ENCODE results near the gene COL13A1. TPM values are rescaled to one million over a fixed set of nuclear protein-coding genes. Genes with fewer than 3 reads are reported as not detected.

COL13A1 gene
- total and polyA plus RNA-seq, 4 donors: 0.17 to 0.47 (median 0.18) TPM

DNA sequence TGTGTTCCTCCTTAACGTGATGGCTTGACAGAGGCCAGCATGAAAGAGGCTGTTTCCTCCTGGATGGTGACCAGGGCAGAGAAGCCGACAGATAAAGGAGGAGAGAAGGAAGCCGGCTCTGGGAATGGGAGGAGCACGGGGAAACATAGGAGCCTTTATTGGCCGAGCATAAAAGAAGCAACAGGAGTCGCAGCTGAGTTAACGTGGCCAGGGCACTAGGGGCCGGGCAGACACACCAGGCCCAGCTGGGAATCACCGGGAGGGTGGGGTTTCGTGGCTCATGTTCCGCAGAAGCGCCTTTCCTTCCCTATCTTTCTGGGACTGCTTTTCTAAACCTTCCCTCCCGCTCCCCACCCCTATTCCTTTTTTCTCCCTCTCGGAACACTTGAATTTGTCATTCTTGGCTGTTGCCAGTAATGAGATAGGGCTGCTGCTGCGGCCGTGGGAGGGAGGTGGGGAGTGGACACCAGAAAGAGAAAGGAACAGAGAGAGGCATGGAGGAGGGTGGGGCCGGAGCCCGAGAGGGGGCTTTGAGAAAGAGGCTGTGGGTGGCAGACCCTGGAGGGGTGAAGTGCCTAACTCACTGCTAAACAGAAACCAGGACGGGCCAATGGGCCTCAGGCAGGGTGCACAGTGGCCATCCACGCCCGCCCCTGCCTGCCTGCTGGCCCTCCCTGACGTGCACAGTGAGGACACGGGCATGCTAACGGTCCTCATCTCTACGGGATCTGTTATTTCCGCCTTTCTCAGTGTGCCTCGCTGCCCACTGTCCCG is 65.2 kb downstream of the COL13A1 start:
- Histone ChIP-seq H3K9me3 (ENCODE audit: control insufficient read depth in 4 of 4, low read length in 3 of 4) (no peaks in the 10 kb centered on the region), H3K9ac (ENCODE audit: low read depth in 1 of 2, low read length in 2 of 2) (no peak overlapping the region), H3K4me3 (ENCODE audit: low read depth in 1 of 3, low read length in 3 of 3) (no peak overlapping the region), H3K27ac (ENCODE audit: low read depth in 1 of 2, low read length in 2 of 2) (peak overlapping the region in 1 of 2 donors; percentile 12), H3K4me1 (ENCODE audit: control insufficient read depth in 4 of 4, insufficient read depth in 4 of 4, low read length in 3 of 4) (peaks cover 0 to 2% (median 0%) of the 10 kb centered on the region in 4 donors), H3K36me3 (ENCODE audit: control insufficient read depth in 4 of 4, insufficient read depth in 3 of 4, low read depth in 1 of 4, low read length in 3 of 4) (no peaks in the 10 kb centered on the region), H3K27me3 (ENCODE audit: control insufficient read depth in 4 of 4, insufficient read depth in 4 of 4, low read length in 3 of 4) (no peaks in the 10 kb centered on the region)
- no peak for DNase-seq (ENCODE audit: low spot score)
- 71% methylated on average over 28 of the region's 28 CpGs for WGBS
- TF ChIP-seq, protein P1, sequence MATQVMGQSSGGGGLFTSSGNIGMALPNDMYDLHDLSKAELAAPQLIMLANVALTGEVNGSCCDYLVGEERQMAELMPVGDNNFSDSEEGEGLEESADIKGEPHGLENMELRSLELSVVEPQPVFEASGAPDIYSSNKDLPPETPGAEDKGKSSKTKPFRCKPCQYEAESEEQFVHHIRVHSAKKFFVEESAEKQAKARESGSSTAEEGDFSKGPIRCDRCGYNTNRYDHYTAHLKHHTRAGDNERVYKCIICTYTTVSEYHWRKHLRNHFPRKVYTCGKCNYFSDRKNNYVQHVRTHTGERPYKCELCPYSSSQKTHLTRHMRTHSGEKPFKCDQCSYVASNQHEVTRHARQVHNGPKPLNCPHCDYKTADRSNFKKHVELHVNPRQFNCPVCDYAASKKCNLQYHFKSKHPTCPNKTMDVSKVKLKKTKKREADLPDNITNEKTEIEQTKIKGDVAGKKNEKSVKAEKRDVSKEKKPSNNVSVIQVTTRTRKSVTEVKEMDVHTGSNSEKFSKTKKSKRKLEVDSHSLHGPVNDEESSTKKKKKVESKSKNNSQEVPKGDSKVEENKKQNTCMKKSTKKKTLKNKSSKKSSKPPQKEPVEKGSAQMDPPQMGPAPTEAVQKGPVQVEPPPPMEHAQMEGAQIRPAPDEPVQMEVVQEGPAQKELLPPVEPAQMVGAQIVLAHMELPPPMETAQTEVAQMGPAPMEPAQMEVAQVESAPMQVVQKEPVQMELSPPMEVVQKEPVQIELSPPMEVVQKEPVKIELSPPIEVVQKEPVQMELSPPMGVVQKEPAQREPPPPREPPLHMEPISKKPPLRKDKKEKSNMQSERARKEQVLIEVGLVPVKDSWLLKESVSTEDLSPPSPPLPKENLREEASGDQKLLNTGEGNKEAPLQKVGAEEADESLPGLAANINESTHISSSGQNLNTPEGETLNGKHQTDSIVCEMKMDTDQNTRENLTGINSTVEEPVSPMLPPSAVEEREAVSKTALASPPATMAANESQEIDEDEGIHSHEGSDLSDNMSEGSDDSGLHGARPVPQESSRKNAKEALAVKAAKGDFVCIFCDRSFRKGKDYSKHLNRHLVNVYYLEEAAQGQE (IDR thresholded peaks at IDR 0.05): no peak
- TF ChIP-seq, protein P2, sequence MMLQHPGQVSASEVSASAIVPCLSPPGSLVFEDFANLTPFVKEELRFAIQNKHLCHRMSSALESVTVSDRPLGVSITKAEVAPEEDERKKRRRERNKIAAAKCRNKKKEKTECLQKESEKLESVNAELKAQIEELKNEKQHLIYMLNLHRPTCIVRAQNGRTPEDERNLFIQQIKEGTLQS (IDR thresholded peaks at IDR 0.05): no peak
- TF ChIP-seq RXRA (IDR thresholded peaks at IDR 0.05) (no peak), NR2F2 (IDR thresholded peaks at IDR 0.05) (no peak)

DNA sequence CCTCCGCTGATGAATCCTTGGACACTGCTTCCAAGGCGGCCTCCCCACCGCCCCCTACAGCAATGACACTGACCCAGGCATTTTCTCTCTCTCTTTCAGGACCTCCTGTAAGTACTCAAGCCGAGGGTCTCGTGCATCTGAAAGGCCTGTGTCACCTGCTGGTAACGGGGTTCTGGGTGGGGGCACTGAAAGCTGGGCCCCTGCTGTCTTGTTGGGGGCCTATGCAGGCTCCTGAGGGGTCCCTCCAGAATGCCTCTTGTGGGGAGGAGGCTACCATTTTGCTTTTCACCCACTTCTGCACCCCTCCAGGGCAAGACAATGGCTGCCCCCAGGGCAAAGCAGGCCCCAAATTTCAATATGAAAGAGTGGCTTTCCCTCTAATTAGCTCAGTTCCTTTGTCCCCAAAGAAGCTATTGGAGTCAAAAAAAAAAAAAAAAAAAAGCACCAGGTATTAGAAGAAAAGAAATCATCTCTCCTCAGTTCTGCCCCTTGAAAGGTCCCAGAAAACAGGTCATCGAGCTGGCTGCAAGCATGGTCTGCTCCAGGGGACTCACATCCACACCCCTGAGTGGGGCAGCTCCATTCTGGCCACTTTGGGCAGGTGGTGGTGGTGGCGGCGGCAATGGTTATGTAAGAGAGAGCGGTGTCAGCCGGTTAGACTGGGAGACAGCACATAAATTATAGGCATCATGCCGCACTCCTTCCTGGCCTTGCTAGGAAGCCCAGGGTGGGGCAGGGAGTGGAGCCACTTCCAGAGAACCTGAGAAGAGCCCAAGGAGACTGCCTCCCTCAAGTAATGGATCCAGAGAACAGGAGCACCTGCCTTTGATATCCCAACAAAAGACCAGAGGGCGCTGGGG is 66.2 kb downstream of the COL13A1 start:
- WGBS: 82% methylated on average over 13 of the region's 13 CpGs
- Histone ChIP-seq H3K27me3 (ENCODE audit: control insufficient read depth in 4 of 4, insufficient read depth in 4 of 4, low read length in 3 of 4) (no peaks in the 10 kb centered on the region), H3K9ac (ENCODE audit: low read depth in 1 of 2, low read length in 2 of 2) (no peak overlapping the region), H3K9me3 (ENCODE audit: control insufficient read depth in 4 of 4, low read length in 3 of 4) (no peaks in the 10 kb centered on the region), H3K4me1 (ENCODE audit: control insufficient read depth in 4 of 4, insufficient read depth in 4 of 4, low read length in 3 of 4) (peaks cover 0 to 2% (median 0%) of the 10 kb centered on the region in 4 donors), H3K27ac (ENCODE audit: low read depth in 1 of 2, low read length in 2 of 2) (no peak overlapping the region), H3K36me3 (ENCODE audit: control insufficient read depth in 4 of 4, insufficient read depth in 3 of 4, low read depth in 1 of 4, low read length in 3 of 4) (no peaks in the 10 kb centered on the region), H3K4me3 (ENCODE audit: low read depth in 1 of 3, low read length in 3 of 3) (no peak overlapping the region)
- no peak for DNase-seq (ENCODE audit: low spot score)
- TF ChIP-seq RXRA (IDR thresholded peaks at IDR 0.05) (no peak), FOXA1 (IDR thresholded peaks at IDR 0.05) (no peak), GABPA (IDR thresholded peaks at IDR 0.05 in 1 of 2, conservative IDR thresholded peaks at IDR 0.05 in 1 of 2) (no peak), HNF4G (IDR thresholded peaks at IDR 0.05) (no peak), SP1 (IDR thresholded peaks at IDR 0.05) (no peak), HNF4A (conservative IDR thresholded peaks at IDR 0.05) (no peak), NR2F2 (IDR thresholded peaks at IDR 0.05) (no peak), EGR1 (IDR thresholded peaks at IDR 0.05; ENCODE audit: low read depth in 2 of 2) (no peak), YY1 (IDR thresholded peaks at IDR 0.05) (no peak), TAF1 (conservative IDR thresholded peaks at IDR 0.05) (no peak), FOXA2 (IDR thresholded peaks at IDR 0.05) (no peak), JUND (IDR thresholded peaks at IDR 0.05) (no peak)
- TF ChIP-seq, protein P3, sequence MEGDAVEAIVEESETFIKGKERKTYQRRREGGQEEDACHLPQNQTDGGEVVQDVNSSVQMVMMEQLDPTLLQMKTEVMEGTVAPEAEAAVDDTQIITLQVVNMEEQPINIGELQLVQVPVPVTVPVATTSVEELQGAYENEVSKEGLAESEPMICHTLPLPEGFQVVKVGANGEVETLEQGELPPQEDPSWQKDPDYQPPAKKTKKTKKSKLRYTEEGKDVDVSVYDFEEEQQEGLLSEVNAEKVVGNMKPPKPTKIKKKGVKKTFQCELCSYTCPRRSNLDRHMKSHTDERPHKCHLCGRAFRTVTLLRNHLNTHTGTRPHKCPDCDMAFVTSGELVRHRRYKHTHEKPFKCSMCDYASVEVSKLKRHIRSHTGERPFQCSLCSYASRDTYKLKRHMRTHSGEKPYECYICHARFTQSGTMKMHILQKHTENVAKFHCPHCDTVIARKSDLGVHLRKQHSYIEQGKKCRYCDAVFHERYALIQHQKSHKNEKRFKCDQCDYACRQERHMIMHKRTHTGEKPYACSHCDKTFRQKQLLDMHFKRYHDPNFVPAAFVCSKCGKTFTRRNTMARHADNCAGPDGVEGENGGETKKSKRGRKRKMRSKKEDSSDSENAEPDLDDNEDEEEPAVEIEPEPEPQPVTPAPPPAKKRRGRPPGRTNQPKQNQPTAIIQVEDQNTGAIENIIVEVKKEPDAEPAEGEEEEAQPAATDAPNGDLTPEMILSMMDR (IDR thresholded peaks at IDR 0.05; ENCODE audit: low read depth, low read length, missing input control): no peak
- TF ChIP-seq, protein P2 (IDR thresholded peaks at IDR 0.05): no peak
- TF ChIP-seq, protein P1 (IDR thresholded peaks at IDR 0.05): no peak
